Right lobe of liver (tissue), 4 donors: Measurements from ENCODE around the gene TSKS.

Experiments used
- POLR2A ChIP-seq: fragments of 450-650 bp; IDR thresholded peaks from one replicate; pipeline ENCODE4 v1.6.1; 2017; ENCODE audit warnings: antibody characterized with exemption, mild to moderate bottlenecking
- TF ChIP-seq, protein P1 (sequence below), 4 donors: fragments of 200-600 bp in 3 of 4; fragments of 450-650 bp in 1 of 4; IDR thresholded peaks; one replicate each; pipeline versions ENCODE4 v1.5.1 to v1.8.0; 2016 to 2022; ENCODE audit warnings: antibody characterized with exemption in 4 of 4, mild to moderate bottlenecking in 2 of 4
- donor health status: DM: no; HTN: no; CAD: no.
- donor health status: DM: no; HTN: no; CAD: no.
- donor health status: DM: no; HTN: yes; CAD: no.

DNA sequence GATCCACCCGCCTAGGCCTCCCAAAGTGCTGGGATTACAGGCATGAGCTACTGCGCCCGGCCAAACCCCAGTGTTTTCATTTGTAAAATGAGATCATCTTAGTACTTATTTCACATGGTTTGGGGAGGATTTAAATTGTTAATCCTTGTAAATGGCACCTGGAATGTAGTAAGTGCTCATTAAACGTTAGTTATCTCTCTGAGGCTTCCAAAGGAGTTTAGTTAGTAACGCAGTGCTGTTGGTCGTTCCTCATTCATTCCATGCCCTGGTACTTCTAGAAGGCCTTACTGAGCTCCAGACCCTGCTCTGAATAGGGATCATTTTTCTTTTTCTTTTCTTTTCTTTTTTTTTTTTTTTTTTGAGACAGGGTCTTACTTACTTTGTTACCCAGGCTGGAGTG is 67.0 kb downstream of the TSKS start:
- TF ChIP-seq, protein P1, sequence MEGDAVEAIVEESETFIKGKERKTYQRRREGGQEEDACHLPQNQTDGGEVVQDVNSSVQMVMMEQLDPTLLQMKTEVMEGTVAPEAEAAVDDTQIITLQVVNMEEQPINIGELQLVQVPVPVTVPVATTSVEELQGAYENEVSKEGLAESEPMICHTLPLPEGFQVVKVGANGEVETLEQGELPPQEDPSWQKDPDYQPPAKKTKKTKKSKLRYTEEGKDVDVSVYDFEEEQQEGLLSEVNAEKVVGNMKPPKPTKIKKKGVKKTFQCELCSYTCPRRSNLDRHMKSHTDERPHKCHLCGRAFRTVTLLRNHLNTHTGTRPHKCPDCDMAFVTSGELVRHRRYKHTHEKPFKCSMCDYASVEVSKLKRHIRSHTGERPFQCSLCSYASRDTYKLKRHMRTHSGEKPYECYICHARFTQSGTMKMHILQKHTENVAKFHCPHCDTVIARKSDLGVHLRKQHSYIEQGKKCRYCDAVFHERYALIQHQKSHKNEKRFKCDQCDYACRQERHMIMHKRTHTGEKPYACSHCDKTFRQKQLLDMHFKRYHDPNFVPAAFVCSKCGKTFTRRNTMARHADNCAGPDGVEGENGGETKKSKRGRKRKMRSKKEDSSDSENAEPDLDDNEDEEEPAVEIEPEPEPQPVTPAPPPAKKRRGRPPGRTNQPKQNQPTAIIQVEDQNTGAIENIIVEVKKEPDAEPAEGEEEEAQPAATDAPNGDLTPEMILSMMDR (IDR thresholded peaks at IDR 0.05) = no peak
- TF ChIP-seq POLR2A = no peak
